Right renal cortex interstitium (tissue), 3 donors: ENCODE results near the gene FAM20C. TPM values are rescaled to one million over a fixed set of nuclear protein-coding genes. Genes with fewer than 3 reads are reported as not detected.

Source experiments
- polyA plus RNA-seq, 3 donors: library from polyadenylated mRNA; unstranded; fragments of 120-200 nt; gene quantifications; one replicate each; pipeline ENCODE4 v1.2.1, GENCODE V29; 2013; ENCODE audit not compliant: insufficient read length in 3 of 3

Gene FAM20C
- polyA plus RNA-seq, 3 donors = 53.8 to 75.4 (median 59.7) TPM

Other genes with a start within 250 kb of the FAM20C start
- not detected for gene FOXL3, start 97.6 kb downstream of the FAM20C start, polyA plus RNA-seq